Measurements from ENCODE around the gene C5orf24.
"Not testable (repeated sequence)": the region's sequence is repeated elsewhere in the genome, so short reads cannot be mapped to it uniquely, and the experiment has no call there.

C5orf24 gene

GRCh38 chr5:134864707-134865106 is 18.9 kb downstream of the C5orf24 start:
- no peak for DNase-seq

- no peak for DNase-seq
Observed at GRCh38 chr5:134873494-134873893, 27.7 kb downstream of the C5orf24 start.

GRCh38 chr5:134873987-134874830 is 28.4 kb downstream of the C5orf24 start, which contains the start of gene TXNDC15:
Gene TXNDC15, plus strand, starts transcription at chr5:134874371. Its CDS starts 57 bp downstream, at chr5:134874428.
- DNase-seq: peak; percentile 75

- peak; percentile 14 for DNase-seq
Observed at GRCh38 chr5:134874831-134875655, 29.3 kb downstream of the C5orf24 start.

- DNase-seq: no peak
Observed at GRCh38 chr5:134877159-134877558, 31.4 kb downstream of the C5orf24 start.

GRCh38 chr5:134878403-134878802 is 32.6 kb downstream of the C5orf24 start:
- DNase-seq: no peak

- DNase-seq: no peak
Observed at GRCh38 chr5:134879456-134879855, 33.7 kb downstream of the C5orf24 start.

GRCh38 chr5:134880937-134881336 is 35.2 kb downstream of the C5orf24 start:
- not testable (repeated sequence) for DNase-seq

- DNase-seq: not testable (repeated sequence)
Observed at GRCh38 chr5:134881711-134882110, 35.9 kb downstream of the C5orf24 start.

GRCh38 chr5:134887593-134888159 is 41.9 kb downstream of the C5orf24 start:
- DNase-seq: no peak

- DNase-seq: no peak
Observed at GRCh38 chr5:134889335-134889734, 43.6 kb downstream of the C5orf24 start.

GRCh38 chr5:134891473-134891872 is 45.7 kb downstream of the C5orf24 start:
- DNase-seq: no peak

- no peak for DNase-seq
Observed at GRCh38 chr5:134892282-134892681, 46.5 kb downstream of the C5orf24 start.

GRCh38 chr5:134892926-134893325 is 47.2 kb downstream of the C5orf24 start:
- DNase-seq: no peak

- no peak for DNase-seq
Observed at GRCh38 chr5:134893748-134894505, 48.2 kb downstream of the C5orf24 start.

- DNase-seq: no peak
Observed at GRCh38 chr5:134902071-134902801, 56.5 kb downstream of the C5orf24 start.

GRCh38 chr5:134904610-134905245 is 59.0 kb downstream of the C5orf24 start, which contains the start of gene PCBD2:
Gene PCBD2, plus strand, starts transcription at chr5:134905131. Its CDS starts 9 bp downstream, at chr5:134905140.
- peak; percentile 95 for DNase-seq

- peak; percentile 47 for DNase-seq
Observed at GRCh38 chr5:134905246-134905996, 59.7 kb downstream of the C5orf24 start.

GRCh38 chr5:134906811-134907210 is 61.0 kb downstream of the C5orf24 start:
- DNase-seq: no peak

All from GDM1 (cell line).